RPMI8226 (cell line): ENCODE measurements around the gene TESMIN.
A peak's percentile ranks its signal among the peaks of the same experiment; 100 is the strongest.

ENCODE experiments used
- DNase-seq: peaks from one replicate; pipeline ENCODE4 v3.0.0-alpha.2; 2015

TESMIN gene

GRCh38 chr11:68751331-68751856 lies at the start of gene TESMIN:
Gene TESMIN (minus strand): TSS chr11:68751520. CDS start chr11:68750660, 860 bp downstream.
- DNase-seq = peak; percentile 95

- DNase-seq = peak; percentile 39
These were observed 47.0 kb upstream of the TESMIN start for GRCh38 chr11:68798221-68798813.

GRCh38 chr11:68796801-68797200 lies 45.5 kb upstream of the TESMIN start:
- DNase-seq = no peak

- no peak for DNase-seq
These were observed 41.2 kb upstream of the TESMIN start for GRCh38 chr11:68792400-68792966.

GRCh38 chr11:68784653-68785052 lies 33.3 kb upstream of the TESMIN start:
- no peak for DNase-seq

GRCh38 chr11:68783216-68783821 lies 32.0 kb upstream of the TESMIN start:
- DNase-seq = no peak

- DNase-seq = no peak
These were observed 31.4 kb upstream of the TESMIN start for GRCh38 chr11:68782711-68783110.

GRCh38 chr11:68780829-68781228 lies 29.5 kb upstream of the TESMIN start:
- DNase-seq = no peak

- no peak for DNase-seq
These were observed 26.9 kb upstream of the TESMIN start for GRCh38 chr11:68778205-68778604.

GRCh38 chr11:68776442-68777235 lies 25.3 kb upstream of the TESMIN start:
- DNase-seq = no peak

- no peak for DNase-seq
These were observed 24.6 kb upstream of the TESMIN start for GRCh38 chr11:68775951-68776388.

GRCh38 chr11:68774194-68774585 lies 22.9 kb upstream of the TESMIN start:
- no peak for DNase-seq

GRCh38 chr11:68773521-68774193 lies 22.3 kb upstream of the TESMIN start:
- no peak for DNase-seq

- no peak for DNase-seq
These were observed 21.6 kb upstream of the TESMIN start for GRCh38 chr11:68772936-68773335.

- no peak for DNase-seq
These were observed 19.5 kb upstream of the TESMIN start for GRCh38 chr11:68770781-68771180.

GRCh38 chr11:68767672-68768071 lies 16.4 kb upstream of the TESMIN start:
- DNase-seq = no peak

GRCh38 chr11:68766786-68767185 lies 15.5 kb upstream of the TESMIN start:
- DNase-seq = no peak

- no peak for DNase-seq
These were observed 13.4 kb upstream of the TESMIN start for GRCh38 chr11:68764746-68765145.

GRCh38 chr11:68763926-68764657 lies 12.8 kb upstream of the TESMIN start:
- DNase-seq = no peak

GRCh38 chr11:68763181-68763721 lies 11.9 kb upstream of the TESMIN start:
- DNase-seq = no peak

- no peak for DNase-seq
These were observed 11.2 kb upstream of the TESMIN start for GRCh38 chr11:68762481-68762880.

- no peak for DNase-seq
These were observed 10.5 kb upstream of the TESMIN start for GRCh38 chr11:68761801-68762200.
